ENCODE results near the gene REG3A. TPM values are rescaled to one million over a fixed set of nuclear protein-coding genes. Genes with fewer than 3 reads are reported as not detected.

REG3A gene
- total RNA-seq (ENCODE audit: low replicate concordance), result not detected in 2 replicates

DNA sequence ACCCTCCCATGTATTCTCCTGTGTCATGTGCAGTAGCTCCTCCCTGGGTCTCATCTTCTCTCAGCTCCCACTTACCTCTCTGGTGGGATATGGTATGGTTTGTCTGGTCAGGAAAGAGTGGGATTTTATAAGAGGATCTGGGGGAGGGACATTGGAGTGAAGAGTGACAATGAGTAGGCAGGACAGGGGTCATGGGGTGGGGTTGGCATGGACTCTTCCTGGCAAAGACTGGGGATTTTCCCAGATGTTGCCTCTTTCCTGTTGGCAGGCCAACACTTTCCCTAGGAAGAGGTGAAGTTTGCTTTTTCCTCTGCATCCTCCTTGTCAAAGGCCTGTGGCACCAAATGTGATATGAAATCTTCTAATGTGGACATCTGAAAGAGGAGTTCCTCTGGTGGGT, at the start of gene REG3A:
TSS of gene REG3A (minus strand) at position 101 of the 400 bp plus-strand sequence. CDS start 348 bp downstream, outside the sequence.
- no peaks in the 10 kb centered on the region for H3K36me3 Mint-ChIP-seq

DNA sequence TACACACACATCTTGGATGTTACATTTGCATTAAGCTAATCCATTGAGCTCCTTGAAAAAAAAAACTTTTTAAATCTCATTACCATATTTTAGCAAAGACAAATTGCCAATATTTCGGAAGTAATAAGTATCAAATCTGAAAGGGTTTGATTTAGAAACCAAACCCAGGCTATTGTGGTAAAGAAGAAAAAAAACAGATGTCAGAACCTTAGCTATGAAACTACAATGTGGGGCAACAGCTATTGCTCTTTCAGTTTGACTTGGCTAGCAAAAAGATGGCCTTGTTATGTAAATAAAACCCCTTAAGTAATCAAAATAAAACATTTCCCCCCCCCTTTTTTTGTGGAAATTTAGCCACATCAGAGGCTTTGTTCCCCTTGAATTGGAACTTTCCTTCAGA, 41.2 kb upstream of the REG3A start:
- Histone ChIP-seq H3K9me3 (ENCODE audit: low read depth) (no peaks in the 10 kb centered on the region), H3K79me2 (ENCODE audit: low read depth) (no peaks in the 10 kb centered on the region), H3K27me3 (no peaks in the 10 kb centered on the region), H3K27ac (no peak overlapping the region), H3K4me3 (no peak overlapping the region), H3K36me3 (no peaks in the 10 kb centered on the region), H3K9ac (no peak overlapping the region), H4K20me1 (ENCODE audit: low read depth) (no peaks in the 10 kb centered on the region), H2AFZ (replicated peaks) (no peak overlapping the region), H3K4me1 (peaks cover 21% of the 10 kb centered on the region), H3K4me2 (no peak overlapping the region), H3F3A (ENCODE audit: low read depth) (no peaks in the 10 kb centered on the region)
- TF ChIP-seq, protein P1, sequence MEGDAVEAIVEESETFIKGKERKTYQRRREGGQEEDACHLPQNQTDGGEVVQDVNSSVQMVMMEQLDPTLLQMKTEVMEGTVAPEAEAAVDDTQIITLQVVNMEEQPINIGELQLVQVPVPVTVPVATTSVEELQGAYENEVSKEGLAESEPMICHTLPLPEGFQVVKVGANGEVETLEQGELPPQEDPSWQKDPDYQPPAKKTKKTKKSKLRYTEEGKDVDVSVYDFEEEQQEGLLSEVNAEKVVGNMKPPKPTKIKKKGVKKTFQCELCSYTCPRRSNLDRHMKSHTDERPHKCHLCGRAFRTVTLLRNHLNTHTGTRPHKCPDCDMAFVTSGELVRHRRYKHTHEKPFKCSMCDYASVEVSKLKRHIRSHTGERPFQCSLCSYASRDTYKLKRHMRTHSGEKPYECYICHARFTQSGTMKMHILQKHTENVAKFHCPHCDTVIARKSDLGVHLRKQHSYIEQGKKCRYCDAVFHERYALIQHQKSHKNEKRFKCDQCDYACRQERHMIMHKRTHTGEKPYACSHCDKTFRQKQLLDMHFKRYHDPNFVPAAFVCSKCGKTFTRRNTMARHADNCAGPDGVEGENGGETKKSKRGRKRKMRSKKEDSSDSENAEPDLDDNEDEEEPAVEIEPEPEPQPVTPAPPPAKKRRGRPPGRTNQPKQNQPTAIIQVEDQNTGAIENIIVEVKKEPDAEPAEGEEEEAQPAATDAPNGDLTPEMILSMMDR (IDR thresholded peaks at IDR 0.05), result no peak
- no peak for TF ChIP-seq EZH2 (IDR thresholded peaks at IDR 0.05)
- TF ChIP-seq EZH2phosphoT487 (IDR thresholded peaks at IDR 0.05), result no peak
- no peak for DNase-seq (ENCODE audit: low spot score)
- H3K9me3 Mint-ChIP-seq, result peaks cover 2% of the 10 kb centered on the region
- H3K36me3 Mint-ChIP-seq, result no peaks in the 10 kb centered on the region
- H3K4me1 Mint-ChIP-seq, result peaks cover 4% of the 10 kb centered on the region
- peaks cover 6% of the 10 kb centered on the region for H3K27me3 Mint-ChIP-seq (ENCODE audit: insufficient read depth, low read depth)
- no peak overlapping the region for H3K4me3 Mint-ChIP-seq
- H3K27ac Mint-ChIP-seq, result no peak overlapping the region

More for the DNA sequence above, at the start of gene REG3A:
- Mint-ChIP-seq H3K27ac (no peak within 1 kb of the TSS), H3K4me3 (no peak within 1 kb of the TSS), H3K4me1 (peaks cover 4% of the 10 kb centered on the region), H3K27me3 (ENCODE audit: insufficient read depth, low read depth) (no peaks in the 10 kb centered on the region), H3K9me3 (peaks cover 2% of the 10 kb centered on the region)
- no peaks in the 10 kb centered on the region for H3F3A ChIP-seq (ENCODE audit: low read depth)
- H3K4me2 ChIP-seq, result no peak within 1 kb of the TSS
- H3K4me3 ChIP-seq, result no peak within 1 kb of the TSS
- no peaks in the 10 kb centered on the region for H3K36me3 ChIP-seq
- H4K20me1 ChIP-seq (ENCODE audit: low read depth), result no peaks in the 10 kb centered on the region
- H3K27ac ChIP-seq, result no peak within 1 kb of the TSS
- no peak within 1 kb of the TSS for H3K9ac ChIP-seq
- no peaks in the 10 kb centered on the region for H3K79me2 ChIP-seq (ENCODE audit: low read depth)
- H3K9me3 ChIP-seq (ENCODE audit: low read depth), result no peaks in the 10 kb centered on the region
- no peak within 1 kb of the TSS for H2AFZ ChIP-seq (replicated peaks)
- no peak for DNase-seq (ENCODE audit: low spot score)
- H3K27me3 ChIP-seq, result no peaks in the 10 kb centered on the region
- TF ChIP-seq EZH2phosphoT487 (IDR thresholded peaks at IDR 0.05), result no peak
- TF ChIP-seq, protein P1 (IDR thresholded peaks at IDR 0.05), result no peak
- no peak for TF ChIP-seq EZH2 (IDR thresholded peaks at IDR 0.05)
- no peaks in the 10 kb centered on the region for H3K4me1 ChIP-seq

DNA sequence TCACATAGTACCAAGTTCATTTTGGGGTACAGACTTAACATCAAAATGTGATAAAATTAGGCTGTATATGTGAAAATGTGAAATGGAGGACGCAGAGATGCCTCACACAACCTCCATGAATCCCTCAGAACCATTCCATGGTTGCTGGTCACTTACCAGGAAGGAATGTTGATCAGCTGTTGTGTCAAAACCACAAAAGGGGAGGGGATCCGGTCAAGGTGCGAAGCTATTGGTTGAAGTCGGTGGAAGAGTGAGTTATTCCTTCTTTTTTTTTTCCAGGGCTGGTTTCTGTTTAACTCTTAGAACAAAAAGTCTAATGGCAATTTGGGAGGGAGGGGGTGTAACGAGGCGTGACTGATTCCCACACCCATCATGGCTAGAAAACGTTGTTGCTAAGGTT, 32.3 kb upstream of the REG3A start:
- H3K36me3 ChIP-seq, result no peaks in the 10 kb centered on the region
- Mint-ChIP-seq H3K4me3 (no peak overlapping the region), H3K27ac (no peak overlapping the region), H3K4me1 (peaks cover 50% of the 10 kb centered on the region), H3K36me3 (no peaks in the 10 kb centered on the region), H3K27me3 (ENCODE audit: insufficient read depth, low read depth) (peaks cover 13% of the 10 kb centered on the region), H3K9me3 (peaks cover 2% of the 10 kb centered on the region)
- no peaks in the 10 kb centered on the region for H3K79me2 ChIP-seq (ENCODE audit: low read depth)
- H2AFZ ChIP-seq (replicated peaks), result no peak overlapping the region
- no peaks in the 10 kb centered on the region for H4K20me1 ChIP-seq (ENCODE audit: low read depth)
- H3F3A ChIP-seq (ENCODE audit: low read depth), result peaks cover 29% of the 10 kb centered on the region
- no peak for TF ChIP-seq EZH2phosphoT487 (IDR thresholded peaks at IDR 0.05)
- H3K27ac ChIP-seq, result no peak overlapping the region
- no peaks in the 10 kb centered on the region for H3K9me3 ChIP-seq (ENCODE audit: low read depth)
- no peak overlapping the region for H3K4me3 ChIP-seq
- peaks cover 12% of the 10 kb centered on the region for H3K27me3 ChIP-seq
- no peak overlapping the region for H3K4me2 ChIP-seq
- peaks cover 59% of the 10 kb centered on the region for H3K4me1 ChIP-seq
- no peak overlapping the region for H3K9ac ChIP-seq
- DNase-seq (ENCODE audit: low spot score), result no peak

DNA sequence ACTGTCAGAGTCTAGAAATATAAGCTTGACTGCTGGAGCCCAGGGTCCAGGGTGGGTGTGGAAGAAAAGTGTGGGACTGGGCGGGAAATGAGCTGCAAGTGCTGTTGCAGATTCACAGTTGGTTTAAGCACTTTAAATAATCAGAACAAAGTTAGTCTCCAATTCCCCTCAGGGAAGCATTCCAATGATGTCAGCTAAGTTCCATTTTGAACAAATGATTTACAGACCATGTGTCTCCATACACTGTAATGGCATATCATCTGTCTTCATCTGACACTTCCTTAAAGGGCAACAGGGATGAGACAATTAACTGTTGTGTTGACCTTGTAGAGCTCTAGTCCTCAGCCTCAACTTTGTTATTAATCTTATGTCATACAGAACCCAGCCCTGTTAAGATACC, 31.5 kb upstream of the REG3A start:
- Histone ChIP-seq H3K79me2 (ENCODE audit: low read depth) (no peaks in the 10 kb centered on the region), H2AFZ (replicated peaks) (no peak overlapping the region), H4K20me1 (ENCODE audit: low read depth) (no peaks in the 10 kb centered on the region), H3K27me3 (peaks cover 12% of the 10 kb centered on the region), H3K4me3 (no peak overlapping the region), H3K4me2 (peak overlapping the region; percentile 86), H3K9me3 (ENCODE audit: low read depth) (no peaks in the 10 kb centered on the region), H3K4me1 (peaks cover 58% of the 10 kb centered on the region), H3F3A (ENCODE audit: low read depth) (peaks cover 29% of the 10 kb centered on the region), H3K27ac (no peak overlapping the region), H3K36me3 (no peaks in the 10 kb centered on the region), H3K9ac (no peak overlapping the region)
- DNase-seq (ENCODE audit: low spot score), result no peak
- Mint-ChIP-seq H3K27ac (no peak overlapping the region), H3K36me3 (no peaks in the 10 kb centered on the region), H3K4me1 (peaks cover 47% of the 10 kb centered on the region), H3K4me3 (no peak overlapping the region), H3K27me3 (ENCODE audit: insufficient read depth, low read depth) (peaks cover 18% of the 10 kb centered on the region), H3K9me3 (peaks cover 2% of the 10 kb centered on the region)
- TF ChIP-seq EZH2 (IDR thresholded peaks at IDR 0.05) (no peak), EZH2phosphoT487 (IDR thresholded peaks at IDR 0.05) (no peak)
- TF ChIP-seq, protein P1 (IDR thresholded peaks at IDR 0.05), result no peak
